HepG2 (cell line): ENCODE results near the gene KLF16. TPM values are rescaled to one million over a fixed set of nuclear protein-coding genes. Genes with fewer than 3 reads are reported as not detected.

Experiments used
- ATF7-NPFF ChIP-seq: sonication (generic); formaldehyde crosslinking; IDR thresholded peaks from 2 replicates; pipeline ENCODE4 v1.8.1; 2023; ENCODE audit warnings: mild to moderate bottlenecking, low read depth, missing genetic modification reagents, moderate library complexity
- BHLHE40 ChIP-seq: IDR thresholded peaks from 2 replicates; pipeline ENCODE4 v1.6.1; 2011; ENCODE audit warnings: low read length, improper control_type of control experiment
- EEA1 ChIP-seq: sonication (generic); formaldehyde crosslinking; IDR thresholded peaks from 2 replicates; pipeline ENCODE4 v1.5.1; 2020; ENCODE audit warnings: mild to moderate bottlenecking, missing genetic modification reagents, borderline replicate concordance
- ETV5 ChIP-seq: IDR thresholded peaks from 2 replicates; pipeline ENCODE4 v1.6.1; 2018; ENCODE audit warnings: missing biosample characterization, missing genetic modification reagents, inconsistent platforms, borderline replicate concordance
- FUBP1 ChIP-seq: sonication (generic); formaldehyde crosslinking; IDR thresholded peaks from 2 replicates; pipeline ENCODE4 v1.5.1; 2020; ENCODE audit warnings: missing genetic modification reagents, mild to moderate bottlenecking, borderline replicate concordance
- HCFC1 ChIP-seq: fragments of 150-350 bp; IDR thresholded peaks from 2 replicates; pipeline ENCODE4 v1.6.1; 2014; ENCODE audit warnings: low read depth, low read length
- HMG20A ChIP-seq: IDR thresholded peaks from 2 replicates; pipeline ENCODE4 v1.6.1; 2016; ENCODE audit warnings: borderline replicate concordance
- HNRNPLL ChIP-seq: fragments of 200-400 bp; formaldehyde crosslinking; IDR thresholded peaks from 2 replicates; pipeline ENCODE4 v1.6.1; 2017; ENCODE audit warnings: mild to moderate bottlenecking, low read depth, low read length; ENCODE audit not compliant: poor library complexity, severe bottlenecking
- MLLT10 ChIP-seq: sonication (generic); formaldehyde crosslinking; IDR thresholded peaks from 2 replicates; pipeline ENCODE4 v1.4.0; 2020; ENCODE audit warnings: missing genetic modification reagents
- MXD3 ChIP-seq: IDR thresholded peaks from 2 replicates; pipeline ENCODE4 v1.6.1; 2016; ENCODE audit warnings: mild to moderate bottlenecking, missing biosample characterization, missing genetic modification reagents
- NFIC ChIP-seq: IDR thresholded peaks from 2 replicates; pipeline ENCODE4 v1.6.1; 2012; ENCODE audit warnings: mild to moderate bottlenecking, low read length, inconsistent platforms
- NKX3-1 ChIP-seq: sonication (generic); formaldehyde crosslinking; IDR thresholded peaks from 2 replicates; pipeline ENCODE4 v1.5.0; 2020; ENCODE audit warnings: missing genetic modification reagents
- POLR2AphosphoS2 ChIP-seq: IDR thresholded peaks from 2 replicates; pipeline ENCODE4 v1.6.1; 2011; ENCODE audit warnings: low read depth, low read length, improper control_type of control experiment
- SATB2 ChIP-seq: sonication (generic); formaldehyde crosslinking; IDR thresholded peaks from 2 replicates; pipeline ENCODE4 v1.5.0; 2020; ENCODE audit warnings: missing genetic modification reagents
- SETDB1 ChIP-seq: sonication (generic); formaldehyde crosslinking; IDR thresholded peaks from 2 replicates; pipeline ENCODE4 v1.5.1; 2020; ENCODE audit warnings: missing genetic modification reagents, mild to moderate bottlenecking, borderline replicate concordance
- THAP7 ChIP-seq: sonication (generic); formaldehyde crosslinking; IDR thresholded peaks from 2 replicates; pipeline ENCODE4 v1.8.1; 2023; ENCODE audit warnings: mild to moderate bottlenecking, missing genetic modification reagents
- USF2 ChIP-seq, 2 experiments: sonication (generic) in 1 of 2; formaldehyde crosslinking in 1 of 2; IDR thresholded peaks; 2 replicates each; pipeline versions ENCODE4 v1.5.1 to v1.6.1; 2011 to 2020; ENCODE audit warnings: borderline replicate concordance in 1 of 2, low read depth in 1 of 2, low read length in 1 of 2, mild to moderate bottlenecking in 1 of 2, missing genetic modification reagents in 1 of 2, moderate library complexity in 1 of 2
- ZBTB1 ChIP-seq: sonication (generic); formaldehyde crosslinking; IDR thresholded peaks from 2 replicates; pipeline ENCODE4 v1.4.0; 2020; ENCODE audit warnings: missing genetic modification reagents, borderline replicate concordance
- ZNF230 ChIP-seq: sonication (generic); formaldehyde crosslinking; IDR thresholded peaks from 2 replicates; pipeline ENCODE4 v1.4.0; 2020; ENCODE audit warnings: mild to moderate bottlenecking, missing genetic modification reagents
- ZNF552 ChIP-seq: sonication (generic); formaldehyde crosslinking; IDR thresholded peaks from 2 replicates; pipeline ENCODE4 v1.9.0; 2022; ENCODE audit warnings: missing genetic modification reagents, mild to moderate bottlenecking, borderline replicate concordance
- polyA plus RNA-seq, 8 experiments: library from polyadenylated mRNA; depleted of rRNA in 3 of 8; stranded (reverse) in 7 of 8; unstranded in 1 of 8; fragments of >200 nt; fragmentation: Illumina TruSeq in 4 of 8; extraction: Trizol in 4 of 8; gene quantifications; 2 replicates each; pipeline versions ENCODE4 v1.2.1 to v1.2.3, GENCODE V29; 2011 to 2016; ENCODE audit warnings: low read depth in 4 of 8, missing spikeins in 1 of 8, mixed read lengths in 1 of 8; ENCODE audit not compliant: insufficient read depth in 1 of 8
- total RNA-seq, 5 experiments: library from RNA; depleted of rRNA; stranded (reverse); fragments of >200 nt; fragmentation: Illumina TruSeq; extraction: Trizol; gene quantifications; 2 replicates each; pipeline ENCODE4 v1.2.3, GENCODE V29; 2016; ENCODE audit warnings: low read depth in 1 of 5
- TF ChIP-seq, protein P1 (sequence below): sonication (generic); formaldehyde crosslinking; IDR thresholded peaks from 2 replicates; pipeline ENCODE4 v1.5.0; 2020; ENCODE audit warnings: missing genetic modification reagents, mild to moderate bottlenecking, borderline replicate concordance
- TF ChIP-seq, protein P2 (sequence below): IDR thresholded peaks from 2 replicates; pipeline ENCODE4 v1.6.1; 2016

The KLF16 gene
- total and polyA plus RNA-seq, 2 of the 13 experiments (the other 11 are each of a cell fraction or from before 2014, with no cell fraction given), result 3.5 to 6.7 TPM

DNA sequence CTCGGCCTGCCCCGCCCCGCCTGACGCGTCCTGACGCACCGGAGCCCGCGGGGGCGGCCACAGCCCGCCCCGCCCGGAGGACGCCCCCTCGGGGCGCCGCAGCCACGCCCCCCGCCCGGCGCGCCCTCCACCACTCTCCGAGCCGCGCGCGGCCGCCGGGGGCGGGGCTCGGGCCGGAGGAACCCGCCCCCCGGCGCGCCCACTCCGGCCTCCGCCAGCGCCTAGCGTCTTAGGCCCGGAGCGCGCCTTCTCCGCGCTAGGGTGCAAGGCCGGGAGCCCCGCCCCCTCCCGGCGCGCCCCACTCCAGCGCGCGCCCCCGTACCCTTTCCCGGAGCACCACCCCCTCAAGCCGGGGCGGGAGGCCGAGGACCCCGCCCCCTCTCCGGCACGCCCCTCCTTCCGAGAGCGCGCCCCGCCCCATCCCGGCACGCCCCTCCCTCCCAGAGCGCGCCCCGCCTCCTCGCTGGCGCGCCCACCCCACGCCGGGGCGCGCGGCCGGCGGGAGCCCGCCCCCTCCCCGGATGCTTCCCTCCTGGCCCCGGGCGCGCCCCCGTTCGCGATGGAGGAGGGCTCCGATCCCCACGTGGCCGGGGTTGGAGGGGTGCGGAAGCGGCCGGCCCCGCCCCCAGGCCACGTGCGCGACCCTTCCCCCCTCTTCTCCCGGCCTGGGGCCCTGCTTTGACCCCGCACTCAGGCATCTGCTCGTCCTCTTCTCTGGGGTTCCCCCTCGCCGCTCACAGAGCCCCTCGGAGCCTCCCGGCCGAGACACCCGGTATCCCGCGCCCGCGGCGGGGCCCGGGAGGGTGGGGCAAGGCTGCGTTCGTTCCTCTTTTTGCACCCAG lies 480 bp upstream of the KLF16 start (continued):
- no peak for TF ChIP-seq NKX3-1
- TF ChIP-seq ZNF552 (CRISPR knock-in tag), result peak; percentile 57; the same call in 1 of the 2 replicates
- no peak for TF ChIP-seq HMG20A (CRISPR knock-in tag)
- peak; percentile 17 for TF ChIP-seq HNRNPLL
- peak; percentile 10; the same call in 1 of the 2 replicates for TF ChIP-seq ATF7-NPFF (CRISPR knock-in tag)
- TF ChIP-seq POLR2AphosphoS2, result no peak
- peak; percentile 73 for TF ChIP-seq USF2 (IDR thresholded peaks at IDR 0.05; ENCODE audit: low read depth, low read length)
- peak; percentile 59; the same call in 1 of the 2 replicates for TF ChIP-seq USF2 (CRISPR knock-in tag; IDR thresholded peaks at IDR 0.05; ENCODE audit: borderline replicate concordance)
- no peak for TF ChIP-seq ZBTB1 (CRISPR knock-in tag)
- no peak for TF ChIP-seq NFIC
- no peak; the same call in 1 of the 2 replicates for TF ChIP-seq HCFC1
- TF ChIP-seq SATB2 (CRISPR knock-in tag), result no peak
- peak; percentile 86 for TF ChIP-seq BHLHE40
- TF ChIP-seq MXD3, result peak; percentile 55; the same call in 1 of the 2 replicates
- TF ChIP-seq ZNF230 (CRISPR knock-in tag), result no peak
- TF ChIP-seq MLLT10 (CRISPR knock-in tag), result no peak
- TF ChIP-seq EEA1 (CRISPR knock-in tag), result no peak
- no peak for TF ChIP-seq THAP7 (CRISPR knock-in tag)
- TF ChIP-seq FUBP1 (CRISPR knock-in tag), result no peak
- peak; percentile 79 for TF ChIP-seq ETV5
- TF ChIP-seq SETDB1, result no peak
- TF ChIP-seq, protein P1, sequence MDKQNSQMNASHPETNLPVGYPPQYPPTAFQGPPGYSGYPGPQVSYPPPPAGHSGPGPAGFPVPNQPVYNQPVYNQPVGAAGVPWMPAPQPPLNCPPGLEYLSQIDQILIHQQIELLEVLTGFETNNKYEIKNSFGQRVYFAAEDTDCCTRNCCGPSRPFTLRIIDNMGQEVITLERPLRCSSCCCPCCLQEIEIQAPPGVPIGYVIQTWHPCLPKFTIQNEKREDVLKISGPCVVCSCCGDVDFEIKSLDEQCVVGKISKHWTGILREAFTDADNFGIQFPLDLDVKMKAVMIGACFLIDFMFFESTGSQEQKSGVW (CRISPR knock-in tag), result no peak
- TF ChIP-seq, protein P2, sequence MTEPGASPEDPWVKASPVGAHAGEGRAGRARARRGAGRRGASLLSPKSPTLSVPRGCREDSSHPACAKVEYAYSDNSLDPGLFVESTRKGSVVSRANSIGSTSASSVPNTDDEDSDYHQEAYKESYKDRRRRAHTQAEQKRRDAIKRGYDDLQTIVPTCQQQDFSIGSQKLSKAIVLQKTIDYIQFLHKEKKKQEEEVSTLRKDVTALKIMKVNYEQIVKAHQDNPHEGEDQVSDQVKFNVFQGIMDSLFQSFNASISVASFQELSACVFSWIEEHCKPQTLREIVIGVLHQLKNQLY (CRISPR knock-in tag), result peak; percentile 60; the same call in 1 of the 2 replicates
